MM.1S (cell line): Measurements from ENCODE around the gene RNF130.

ENCODE experiments used
- DNase-seq: peaks from one replicate; pipeline ENCODE4 v3.0.0-alpha.2; 2015
- H2AFZ ChIP-seq: fragments of 300-600 bp; sonication (generic); 2 replicates; pipeline ENCODE4 v1.6.0; 2016; ENCODE audit warnings: antibody characterized with exemption, low read length
- H3F3A ChIP-seq: fragments of 300-600 bp; sonication (generic); 2 replicates; pipeline ENCODE4 v1.6.1; 2016; ENCODE audit warnings: mild to moderate bottlenecking, antibody characterized with exemption, low read length, moderate library complexity, mixed read lengths; ENCODE audit not compliant: insufficient read depth
- H3K27ac ChIP-seq: fragments of 300-600 bp; sonication (generic); 2 replicates; pipeline ENCODE4 v1.5.1; 2016; ENCODE audit warnings: mild to moderate bottlenecking, low read length
- H3K27me3 ChIP-seq: fragments of 300-600 bp; sonication (generic); replicated peaks from 2 replicates; pipeline ENCODE4 v1.6.0; 2016; ENCODE audit warnings: low read length; ENCODE audit not compliant: insufficient read depth
- H3K36me3 ChIP-seq: fragments of 300-600 bp; sonication (generic); replicated peaks from 2 replicates; pipeline ENCODE4 v1.6.1; 2016; ENCODE audit warnings: mild to moderate bottlenecking, low read length, mixed read lengths; ENCODE audit not compliant: insufficient read depth
- H3K4me1 ChIP-seq: fragments of 300-600 bp; sonication (generic); 2 replicates; pipeline ENCODE4 v1.6.1; 2016; ENCODE audit warnings: low read length, mixed read lengths
- H3K4me2 ChIP-seq: fragments of 300-600 bp; sonication (generic); 2 replicates; pipeline ENCODE4 v1.6.0; 2016; ENCODE audit warnings: low read depth, low read length
- H3K4me3 ChIP-seq: fragments of 300-600 bp; sonication (generic); 2 replicates; pipeline ENCODE4 v1.5.1; 2016; ENCODE audit warnings: low read length, mixed read lengths
- H3K79me2 ChIP-seq: fragments of 300-600 bp; sonication (generic); 2 replicates; pipeline ENCODE4 v1.6.1; 2016; ENCODE audit warnings: mixed run types, low read length, mixed read lengths
- H3K9ac ChIP-seq: fragments of 300-600 bp; sonication (generic); 2 replicates; pipeline ENCODE4 v1.6.1; 2016; ENCODE audit warnings: low read length, mixed read lengths
- H3K9me2 ChIP-seq: fragments of 300-600 bp; sonication (generic); replicated peaks from 2 replicates; pipeline ENCODE4 v1.6.1; 2016; ENCODE audit warnings: mild to moderate bottlenecking, low read length, mixed read lengths; ENCODE audit not compliant: insufficient read depth
- H3K9me3 ChIP-seq: fragments of 300-600 bp; sonication (generic); replicated peaks from 2 replicates; pipeline ENCODE4 v1.6.1; 2016; ENCODE audit warnings: mild to moderate bottlenecking, low read length, mixed read lengths; ENCODE audit not compliant: insufficient read depth
- H4K20me1 ChIP-seq: fragments of 300-600 bp; sonication (generic); 2 replicates; pipeline ENCODE4 v1.6.1; 2016; ENCODE audit warnings: mild to moderate bottlenecking, low read length, moderate library complexity, mixed read lengths; ENCODE audit not compliant: insufficient read depth
- CTCF ChIP-seq: fragments of 300-600 bp; sonication (generic); IDR thresholded peaks from 2 replicates; pipeline ENCODE4 v1.5.1; 2016; ENCODE audit warnings: antibody characterized with exemption, low read length, mixed read lengths
- EZH2 ChIP-seq: fragments of 300-600 bp; sonication (generic); optimal IDR thresholded peaks from 2 replicates; pipeline ENCODE3; 2017; ENCODE audit warnings: low read depth, mild to moderate bottlenecking, antibody characterized with exemption, low read length, mixed read lengths
- EZH2phosphoT487 ChIP-seq: fragments of 300-600 bp; sonication (generic); IDR thresholded peaks from 2 replicates; pipeline ENCODE4 v1.6.1; 2018; ENCODE audit warnings: antibody characterized with exemption, low read length

The RNF130 gene

GRCh38 chr5:179936976-179937681 lies 134.4 kb downstream of the RNF130 start:
- TF ChIP-seq EZH2 (no peak), EZH2phosphoT487 (no peak), CTCF (no peak)
- DNase-seq, result no peak
- H3K79me2 ChIP-seq, result no peaks in the 10 kb centered on the region
- H2AFZ ChIP-seq, result no peak overlapping the region
- H3K27me3 ChIP-seq, result 0 out of 2 replicates have a peak, but pooled peaks cover 5% of the 10 kb centered on the region
- no peaks in the 10 kb centered on the region for H3K4me1 ChIP-seq
- H3K9me2 ChIP-seq, result no peaks in the 10 kb centered on the region
- no peaks in the 10 kb centered on the region for H3F3A ChIP-seq
- no peak overlapping the region for H3K9ac ChIP-seq
- no peak overlapping the region for H3K4me2 ChIP-seq
- H3K4me3 ChIP-seq, result no peak overlapping the region
- no peaks in the 10 kb centered on the region for H3K36me3 ChIP-seq
- no peaks in the 10 kb centered on the region for H4K20me1 ChIP-seq
- H3K9me3 ChIP-seq, result no peaks in the 10 kb centered on the region; the same call in 1 of the 2 replicates
- no peak overlapping the region for H3K27ac ChIP-seq

- Histone ChIP-seq H3K4me3 (no peak overlapping the region), H3K27ac (no peak overlapping the region), H3K9me2 (no peaks in the 10 kb centered on the region), H3K79me2 (no peaks in the 10 kb centered on the region), H2AFZ (no peak overlapping the region), H3K27me3 (no peaks in the 10 kb centered on the region), H3K36me3 (no peaks in the 10 kb centered on the region), H3K4me1 (no peaks in the 10 kb centered on the region), H3K9ac (no peak overlapping the region), H3F3A (no peaks in the 10 kb centered on the region), H4K20me1 (no peaks in the 10 kb centered on the region), H3K4me2 (no peak overlapping the region), H3K9me3 (no peaks in the 10 kb centered on the region; the same call in 1 of the 2 replicates)
- DNase-seq, result no peak
- no peak for TF ChIP-seq EZH2phosphoT487
- no peak for TF ChIP-seq CTCF
- no peak for TF ChIP-seq EZH2
Observed at GRCh38 chr5:179930788-179931473, 140.6 kb downstream of the RNF130 start.

- Histone ChIP-seq H3K27me3 (no peaks in the 10 kb centered on the region), H3K9me3 (no peaks in the 10 kb centered on the region), H3K9ac (no peak overlapping the region), H2AFZ (no peak overlapping the region), H3K36me3 (no peaks in the 10 kb centered on the region), H3K79me2 (no peaks in the 10 kb centered on the region), H4K20me1 (no peaks in the 10 kb centered on the region), H3K27ac (no peak overlapping the region), H3K9me2 (no peaks in the 10 kb centered on the region), H3K4me1 (no peaks in the 10 kb centered on the region), H3K4me3 (no peak overlapping the region), H3K4me2 (no peak overlapping the region), H3F3A (no peaks in the 10 kb centered on the region)
- TF ChIP-seq EZH2 (no peak), CTCF (no peak), EZH2phosphoT487 (no peak)
- no peak for DNase-seq
Observed at GRCh38 chr5:179927824-179928223, 143.7 kb downstream of the RNF130 start.
